Neural cell (in vitro differentiated cells): Measurements from ENCODE around the gene MAP3K13.

Experiments used
- CTCF ChIP-seq: fragments of 450-650 bp; IDR thresholded peaks from 2 replicates; pipeline ENCODE4 v1.5.1; 2014; ENCODE audit warnings: antibody characterized with exemption, mild to moderate bottlenecking, moderate library complexity; ENCODE audit not compliant: poor library complexity, severe bottlenecking
- EP300 ChIP-seq: fragments of 450-650 bp; conservative IDR thresholded peaks from 2 replicates; pipeline ENCODE4 v1.6.1; 2014; ENCODE audit warnings: antibody characterized with exemption, mild to moderate bottlenecking, moderate library complexity; ENCODE audit not compliant: poor library complexity, severe bottlenecking
- EZH2 ChIP-seq: fragments of 200-600, 300-800 bp; shearing (Covaris generic), sonication (generic); IDR thresholded peaks from 2 replicates; pipeline ENCODE4 v1.6.1; 2014; ENCODE audit warnings: antibody characterized with exemption, low read length, borderline replicate concordance, mild to moderate bottlenecking; ENCODE audit not compliant: insufficient read depth, poor library complexity, severe bottlenecking
- MXI1 ChIP-seq: fragments of 450-650 bp; conservative IDR thresholded peaks from 2 replicates; pipeline ENCODE4 v1.6.1; 2014; ENCODE audit warnings: antibody characterized with exemption, mild to moderate bottlenecking; ENCODE audit not compliant: poor library complexity, severe bottlenecking
- POLR2AphosphoS5 ChIP-seq: IDR thresholded peaks from 2 replicates; pipeline ENCODE4 v1.6.1; 2012
- RAD21 ChIP-seq: fragments of 450-650 bp; conservative IDR thresholded peaks from 2 replicates; pipeline ENCODE4 v1.6.1; 2014; ENCODE audit warnings: antibody characterized with exemption, mild to moderate bottlenecking, moderate library complexity
- REST ChIP-seq: IDR thresholded peaks from 2 replicates; pipeline ENCODE4 v1.6.1; 2012; ENCODE audit warnings: borderline replicate concordance
- TAF1 ChIP-seq: IDR thresholded peaks from 2 replicates; pipeline ENCODE4 v1.6.1; 2012; ENCODE audit warnings: low read depth

GRCh38 chr3:185526349-185526951, 163.5 kb downstream of the MAP3K13 start:
- no peak for TF ChIP-seq CTCF
- no peak for TF ChIP-seq MXI1
- TF ChIP-seq EZH2: no peak
- no peak for TF ChIP-seq TAF1
- no peak for TF ChIP-seq POLR2AphosphoS5
- no peak for TF ChIP-seq REST
- TF ChIP-seq EP300: no peak
- no peak for TF ChIP-seq RAD21
